CD4-positive, alpha-beta T cell treated with Interleukin-12 subunit alpha and Interleukin-12 subunit beta, for 1 hour (primary cell): ENCODE measurements around the gene SLC35B4.

Source experiments
- DNase-seq: peaks from one replicate; pipeline ENCODE4 v3.0.0-alpha.2; 2020

The SLC35B4 gene

GRCh38 chr7:134289423-134289822 is 27.3 kb downstream of the SLC35B4 start:
- no peak for DNase-seq

DNA sequence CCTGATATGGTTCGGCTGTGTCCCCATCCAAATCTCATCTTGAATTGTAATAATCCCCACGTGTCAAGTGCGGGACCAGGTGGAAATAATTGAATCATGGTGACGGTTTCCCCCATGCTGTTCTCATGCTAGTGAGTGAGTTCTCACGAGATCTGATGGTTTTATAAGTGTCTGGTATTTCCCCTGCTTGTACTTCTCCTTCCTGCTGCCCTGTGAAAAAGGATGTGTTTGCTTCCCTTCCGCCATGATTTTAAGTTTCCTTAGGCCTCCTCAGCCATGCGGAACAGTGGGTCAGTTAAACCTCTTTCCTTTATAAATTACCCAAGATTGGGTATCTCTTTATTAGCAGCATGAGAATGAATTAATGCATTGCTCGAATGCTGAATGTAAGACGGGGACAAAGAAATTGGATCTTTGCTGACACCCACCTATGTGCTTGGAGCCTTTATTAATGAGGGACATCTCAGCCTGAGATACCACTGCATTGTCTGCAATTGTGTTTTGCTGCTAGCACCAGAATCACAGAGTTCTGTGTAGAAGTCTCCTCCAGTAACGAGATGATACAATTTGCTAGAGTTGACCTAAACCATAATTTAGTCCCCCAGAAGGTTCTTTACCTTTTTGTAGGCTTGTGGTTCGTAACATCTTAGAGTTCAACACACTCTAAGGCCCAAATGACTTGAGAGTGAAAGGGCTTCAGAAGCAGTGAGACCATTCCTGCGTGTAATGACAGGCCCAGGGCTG is 28.6 kb downstream of the SLC35B4 start:
- no peak for DNase-seq

- no peak for DNase-seq
Observed at GRCh38 chr7:134284952-134285351, 31.8 kb downstream of the SLC35B4 start.

GRCh38 chr7:134284011-134284410 is 32.7 kb downstream of the SLC35B4 start:
- no peak for DNase-seq

DNA sequence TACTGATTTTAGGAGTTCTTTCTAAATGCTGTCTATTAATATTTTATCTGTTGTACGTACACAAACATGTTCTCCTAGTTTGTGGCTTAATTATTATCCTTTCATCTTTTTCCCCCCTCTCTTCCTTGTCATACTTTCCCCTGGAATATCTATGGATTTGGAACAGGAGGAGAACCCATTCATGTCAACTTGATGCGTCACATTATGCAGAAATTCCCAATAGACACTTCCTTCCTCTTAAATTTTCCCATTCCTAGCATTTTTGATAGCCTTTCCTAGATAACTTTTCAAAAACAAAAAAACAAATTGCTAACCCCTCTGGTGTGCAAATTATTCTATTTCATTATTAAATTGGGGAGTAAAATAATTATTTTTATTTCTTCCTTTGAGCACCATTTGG is 36.2 kb downstream of the SLC35B4 start:
- no peak for DNase-seq

DNA sequence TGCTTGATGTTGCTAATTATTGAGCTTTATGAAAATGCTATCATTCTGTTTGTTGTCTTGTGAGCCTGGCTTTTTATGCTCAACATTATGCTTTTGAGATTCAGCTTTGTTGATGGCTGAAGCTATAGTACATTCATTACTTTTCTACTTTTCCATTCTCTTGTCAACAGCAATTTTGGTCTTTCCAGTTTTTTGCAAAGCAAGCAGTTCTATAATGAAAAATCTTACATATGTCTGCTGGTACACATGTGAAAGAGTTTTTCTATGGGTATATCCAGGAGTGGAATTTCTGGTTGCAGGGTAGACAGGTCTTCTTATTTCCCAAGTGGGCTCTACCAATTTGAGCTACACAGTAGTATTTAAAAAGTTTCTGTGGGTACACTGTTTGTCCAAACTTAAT is 36.8 kb downstream of the SLC35B4 start:
- DNase-seq = no peak

DNA sequence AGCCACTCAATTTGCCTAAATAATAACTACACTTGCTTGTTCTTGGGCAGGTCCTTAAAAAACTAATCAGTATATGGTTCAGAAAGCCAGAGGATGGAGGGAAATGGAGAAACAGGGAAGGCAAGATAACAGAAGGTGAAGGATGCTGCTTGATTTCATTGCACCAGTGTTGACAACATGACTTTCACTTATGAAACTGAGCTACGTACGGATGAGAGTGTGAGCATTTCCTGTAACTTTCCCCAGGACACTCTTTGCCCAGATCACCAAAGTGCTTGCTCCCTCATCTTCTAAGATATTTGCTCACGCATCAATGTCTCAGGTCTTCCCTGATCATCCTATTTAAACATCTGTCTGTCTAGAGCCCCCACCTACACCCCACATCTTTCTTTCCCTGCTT is 37.4 kb downstream of the SLC35B4 start:
- no peak for DNase-seq

GRCh38 chr7:134278502-134279153 is 38.1 kb downstream of the SLC35B4 start:
- DNase-seq = no peak

- DNase-seq = no peak
Observed at GRCh38 chr7:134276951-134277350, 39.8 kb downstream of the SLC35B4 start.

GRCh38 chr7:134262322-134262721 is 54.4 kb downstream of the SLC35B4 start:
- DNase-seq = no peak

- no peak for DNase-seq
Observed at GRCh38 chr7:134255814-134256213, 60.9 kb downstream of the SLC35B4 start.

DNA sequence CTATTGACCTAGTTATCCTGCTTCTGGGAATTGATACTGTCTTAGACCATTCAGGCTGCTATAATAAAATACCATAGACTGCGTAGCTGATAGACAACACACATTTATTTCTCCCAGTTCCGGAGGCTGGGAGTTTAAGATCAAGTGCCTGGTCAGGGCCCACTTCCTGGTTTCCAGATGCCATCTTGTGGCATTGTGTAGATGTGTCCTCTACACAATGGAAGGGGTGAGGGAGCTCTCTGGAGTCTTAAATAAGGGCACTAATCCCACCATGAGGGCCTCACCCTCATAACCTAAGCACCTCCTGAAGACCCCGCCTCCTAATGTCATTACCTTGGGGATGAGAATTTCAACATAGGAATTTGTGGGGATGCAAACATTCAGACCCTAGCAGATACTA is 62.4 kb downstream of the SLC35B4 start:
- DNase-seq = no peak

DNA sequence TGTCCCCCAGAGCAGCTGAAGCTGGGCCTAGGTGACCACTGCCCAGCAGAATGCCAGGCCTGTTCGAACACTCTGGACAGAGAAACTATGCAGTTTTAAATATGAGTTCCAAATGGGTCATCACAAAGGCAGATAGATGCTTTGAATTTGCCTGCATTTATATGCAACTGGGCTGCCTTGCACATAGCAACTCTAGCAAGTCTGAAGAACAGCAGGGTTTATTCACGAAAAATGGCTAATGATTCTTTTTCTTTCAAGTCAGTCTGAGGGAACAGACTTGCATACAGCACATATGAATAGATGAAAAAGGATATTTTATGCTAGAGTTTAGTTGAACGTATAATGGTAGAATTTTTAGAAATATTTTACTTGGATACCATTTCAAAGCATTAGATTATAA is 68.5 kb downstream of the SLC35B4 start:
- DNase-seq = no peak

DNA sequence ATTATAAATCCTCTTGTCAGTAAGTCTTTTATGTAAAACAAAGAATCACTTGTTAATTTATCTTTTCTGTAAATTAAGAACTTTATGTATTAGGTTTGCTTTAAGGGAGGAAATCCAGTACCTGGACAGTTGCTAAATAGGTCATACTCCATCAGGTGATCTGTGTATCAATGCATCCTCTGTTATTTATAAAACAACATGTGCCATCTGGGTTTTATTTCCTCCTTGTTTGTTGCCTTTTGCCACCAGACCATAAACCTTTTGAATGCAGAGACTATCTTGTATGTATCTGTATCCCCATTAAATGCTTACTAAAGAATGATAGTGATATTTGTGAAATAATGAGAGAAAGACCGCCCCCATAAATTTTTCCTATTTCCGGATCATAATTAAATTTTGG is 70.0 kb downstream of the SLC35B4 start:
- DNase-seq = no peak

DNA sequence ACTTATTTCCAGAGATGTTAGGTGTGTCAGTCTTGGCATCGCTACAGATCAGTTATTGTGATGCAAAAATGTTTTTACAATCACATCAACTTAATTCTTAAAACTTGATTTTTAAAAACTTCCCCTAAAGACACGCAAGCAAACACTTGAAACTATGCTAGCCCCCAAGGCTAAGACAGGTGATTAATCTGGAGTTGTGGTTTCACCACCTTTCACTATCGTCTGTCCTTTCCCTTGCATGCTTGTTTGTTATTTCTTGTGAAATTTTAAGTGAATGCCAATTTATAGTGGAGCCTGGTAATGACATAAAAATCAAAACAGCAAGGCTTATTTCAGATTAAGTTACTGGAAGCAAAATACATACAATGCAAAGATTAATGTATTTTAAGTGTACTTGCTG is 70.4 kb downstream of the SLC35B4 start:
- DNase-seq = no peak

GRCh38 chr7:134245253-134245652 is 71.5 kb downstream of the SLC35B4 start:
- DNase-seq = no peak
